ENCODE data around the gene HADH.
"Not testable (repeated sequence)": the region's sequence is repeated elsewhere in the genome, so short reads cannot be mapped to it uniquely, and the experiment has no call there.

Gene HADH

DNA sequence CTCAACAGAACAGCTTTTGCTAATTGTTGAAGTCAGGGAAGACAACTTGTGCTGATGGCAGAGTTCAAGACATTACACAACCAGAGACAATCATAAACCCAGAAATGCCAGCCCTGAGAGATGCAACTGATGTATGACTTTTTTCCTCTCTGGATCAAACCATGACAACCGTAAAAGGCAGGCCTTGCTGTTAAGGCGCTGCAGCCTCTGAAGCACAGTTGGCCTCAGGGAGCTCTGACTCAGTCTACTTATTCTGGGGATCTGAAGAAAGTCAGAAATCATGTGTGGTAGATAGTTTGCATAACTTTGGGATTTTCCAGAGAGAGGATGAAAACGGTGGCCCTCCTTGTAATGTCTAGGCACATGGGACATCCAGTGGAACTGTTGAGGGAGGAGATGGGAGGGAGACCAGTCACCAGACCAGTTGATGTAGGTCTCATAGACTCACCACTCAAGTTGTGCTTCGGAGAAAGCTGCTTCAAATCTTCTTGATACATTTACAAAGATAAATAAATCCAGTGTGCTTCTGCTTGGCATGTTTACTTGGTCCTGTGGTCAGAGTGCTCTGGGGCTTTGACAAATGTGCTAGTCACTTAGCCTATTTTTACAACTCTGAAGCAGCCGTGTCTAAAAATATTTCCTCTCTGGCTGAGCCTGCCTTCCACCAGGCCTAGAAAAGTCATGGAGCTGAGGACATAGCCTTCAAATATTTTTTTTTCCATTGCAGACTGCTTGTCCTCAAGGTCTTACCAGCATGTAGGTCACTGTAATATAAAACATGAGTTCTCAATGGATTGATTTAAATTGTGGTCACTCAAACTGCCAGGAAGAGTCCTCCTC lies 7.5 kb downstream of the HADH start:
- DNase-seq = no peak

DNA sequence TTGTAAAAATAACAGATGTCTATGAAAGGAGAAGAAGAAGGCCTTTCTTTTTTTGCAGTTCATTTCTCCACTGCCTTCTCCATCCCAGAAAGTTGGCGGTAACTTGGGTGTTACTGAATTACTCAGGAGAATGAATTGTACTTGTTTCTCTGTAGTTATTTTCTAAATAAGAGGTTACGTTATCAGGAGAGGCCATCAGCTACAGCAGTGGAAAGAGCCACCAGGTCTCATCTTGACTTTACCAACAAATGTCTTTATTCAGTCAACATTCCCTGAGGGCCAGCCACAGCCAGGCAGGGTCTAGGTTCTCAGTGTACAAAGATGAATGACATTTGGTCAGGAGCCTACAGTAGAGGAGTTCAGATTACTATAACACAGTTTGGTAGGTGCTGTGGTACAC lies 8.1 kb downstream of the HADH start:
- no peak for DNase-seq

DNA sequence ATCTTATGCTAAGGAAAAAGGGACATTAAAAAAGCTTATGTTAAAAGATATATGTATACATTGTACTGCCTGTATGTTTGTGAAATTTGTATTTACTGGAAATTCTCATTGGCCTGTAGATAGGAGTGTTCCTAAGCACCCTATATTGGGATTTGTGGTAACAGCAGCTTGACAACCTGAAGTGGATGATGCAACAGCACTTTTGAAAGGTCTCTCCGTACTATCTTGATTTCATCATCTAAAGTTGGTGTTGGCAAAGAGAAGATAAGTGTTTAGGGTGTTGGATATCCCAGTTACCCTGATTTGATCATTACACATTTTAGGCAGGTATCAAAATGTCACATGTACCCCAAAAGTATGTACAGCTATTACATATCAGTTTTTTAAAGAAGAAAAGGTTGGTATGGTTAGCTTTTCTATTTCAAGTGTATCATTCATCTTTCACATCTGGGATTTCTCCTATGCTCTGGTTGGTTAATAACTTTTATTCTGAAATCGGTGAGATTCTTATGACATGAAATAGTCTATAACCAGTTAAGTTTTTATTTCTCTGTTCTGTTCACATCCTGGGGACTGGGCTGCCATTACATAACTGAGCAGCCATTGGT lies 10.3 kb downstream of the HADH start:
- DNase-seq = no peak

DNA sequence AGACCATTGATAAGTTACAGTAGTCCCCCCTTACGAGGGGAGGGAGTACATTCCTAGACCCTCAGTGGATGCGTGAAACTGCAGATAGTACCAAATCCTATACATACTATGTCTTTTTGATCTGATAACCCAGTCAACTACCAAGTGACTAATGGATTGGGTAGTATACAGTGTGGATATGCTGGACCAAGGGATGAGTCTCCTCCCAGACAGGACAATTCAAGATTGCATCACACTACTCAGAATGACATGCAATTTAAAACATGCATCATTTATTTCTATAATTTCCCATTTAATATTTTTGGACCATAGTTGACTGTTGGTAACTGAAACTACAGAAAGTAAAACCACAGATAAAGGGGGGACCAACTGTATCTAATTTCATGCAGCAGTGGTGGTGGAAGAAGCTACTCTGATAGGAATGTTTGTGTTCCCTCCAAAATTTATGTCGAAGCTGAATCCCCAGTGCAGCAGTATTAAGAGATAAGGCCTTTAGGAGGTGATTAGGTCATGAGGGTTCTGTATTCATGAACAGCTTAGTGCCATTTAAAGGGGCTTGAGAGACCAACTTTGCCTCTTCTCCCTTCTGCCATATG lies 11.9 kb downstream of the HADH start:
- DNase-seq = no peak

DNA sequence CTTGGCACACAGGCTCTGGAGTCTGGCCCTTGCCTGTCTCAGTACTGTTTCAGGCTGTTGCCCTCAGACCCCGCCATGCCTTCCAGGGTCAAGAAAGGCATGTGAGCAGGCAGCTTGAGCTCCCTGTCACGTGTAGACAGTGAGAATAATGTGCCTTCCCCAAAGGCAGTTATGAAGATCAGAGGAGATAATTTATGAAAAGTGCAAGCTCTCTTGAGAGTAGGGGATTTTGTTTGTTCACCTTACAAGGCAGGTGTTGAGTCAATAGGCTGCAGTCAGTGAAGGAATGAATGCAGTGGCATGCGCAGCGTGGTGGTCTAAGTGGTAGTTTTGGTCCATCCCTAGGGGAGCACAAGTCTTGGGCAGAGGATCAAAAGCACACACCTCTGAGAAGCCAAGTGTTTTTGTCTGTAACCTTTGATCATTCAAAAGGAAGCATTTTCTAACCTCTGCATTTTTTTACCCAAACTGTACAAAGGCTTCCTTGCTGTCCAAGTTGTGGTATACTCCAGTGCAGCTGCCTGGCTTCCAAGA lies 14.4 kb downstream of the HADH start:
- DNase-seq = no peak

DNA sequence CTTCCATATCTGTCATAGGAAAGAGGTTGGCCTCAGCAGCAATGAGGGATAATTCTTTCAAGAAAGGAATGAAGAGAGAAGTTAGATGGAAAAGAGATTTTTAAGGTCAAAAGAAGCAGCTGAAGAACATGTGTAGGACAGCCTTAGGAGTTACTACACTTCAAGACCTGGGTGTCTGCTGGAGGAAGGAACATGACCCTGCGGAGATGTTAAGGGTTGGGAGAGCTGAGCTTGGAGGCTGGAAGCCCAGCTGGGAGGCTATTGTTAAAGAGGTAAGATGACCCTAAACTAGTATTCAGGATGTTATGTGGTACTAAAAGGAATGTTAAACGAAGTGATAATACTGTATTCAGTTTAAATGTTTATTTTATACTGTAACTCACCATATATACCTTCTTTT lies 15.0 kb downstream of the HADH start:
- no peak for DNase-seq

DNA sequence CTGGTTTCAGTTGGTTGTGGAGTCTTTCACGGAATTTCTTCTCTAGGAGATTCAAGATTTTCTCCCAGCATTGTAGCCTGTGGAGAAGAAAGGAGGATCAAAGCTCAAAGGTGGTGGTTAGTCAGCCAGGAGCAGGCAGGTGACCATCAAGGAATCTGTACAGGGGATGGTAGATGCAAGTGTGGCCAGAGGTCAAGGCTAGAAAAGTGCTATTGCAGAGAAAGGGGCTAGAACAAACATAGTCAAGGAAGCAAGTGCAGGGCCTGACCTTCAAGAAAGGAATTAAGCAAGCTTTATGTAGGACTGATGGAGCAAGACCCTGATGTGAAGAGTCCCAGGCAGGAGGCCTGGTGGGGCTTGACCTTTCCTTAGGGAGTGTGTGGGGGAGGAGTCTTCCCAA lies 16.1 kb downstream of the HADH start:
- DNase-seq = no peak

DNA sequence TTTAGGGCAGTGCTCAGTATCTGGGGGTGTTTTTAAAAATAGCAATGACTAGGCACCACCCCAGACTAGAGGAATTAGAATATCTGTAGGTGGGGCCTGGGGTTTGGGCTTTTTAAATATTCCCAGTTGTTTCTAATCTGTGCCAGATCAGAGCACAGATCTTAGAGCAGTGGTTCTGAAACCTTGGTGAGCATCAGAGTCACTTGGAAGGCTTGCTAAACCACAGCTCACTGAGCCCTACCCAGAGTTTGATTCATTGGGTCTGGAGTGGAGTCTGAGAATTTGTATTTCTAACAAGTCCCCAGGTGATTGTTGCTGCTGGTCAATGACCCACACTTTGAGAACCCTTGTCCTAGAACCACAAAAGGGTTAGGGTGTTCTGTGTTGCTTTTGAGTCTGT lies 16.7 kb downstream of the HADH start:
- no peak for DNase-seq

DNA sequence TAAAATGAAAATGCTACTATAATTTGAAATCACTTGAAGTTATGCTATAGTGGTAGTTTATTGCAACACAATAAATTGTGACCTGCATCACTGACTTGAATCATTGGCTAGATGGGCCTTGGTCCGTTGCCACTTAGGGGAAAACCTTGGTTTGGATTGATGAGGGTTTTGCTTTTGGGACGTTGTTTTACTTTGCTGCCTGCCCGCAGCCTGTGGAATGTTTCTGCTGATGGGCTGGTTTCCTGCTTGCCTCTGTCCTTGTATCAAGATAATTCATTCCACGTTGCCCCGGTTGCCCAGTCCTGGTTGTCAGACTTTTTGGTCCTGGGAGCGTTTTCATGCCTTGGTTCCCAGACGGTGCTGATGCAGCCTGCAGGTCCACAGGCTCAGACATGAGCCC lies 18.3 kb downstream of the HADH start:
- DNase-seq = no peak

DNA sequence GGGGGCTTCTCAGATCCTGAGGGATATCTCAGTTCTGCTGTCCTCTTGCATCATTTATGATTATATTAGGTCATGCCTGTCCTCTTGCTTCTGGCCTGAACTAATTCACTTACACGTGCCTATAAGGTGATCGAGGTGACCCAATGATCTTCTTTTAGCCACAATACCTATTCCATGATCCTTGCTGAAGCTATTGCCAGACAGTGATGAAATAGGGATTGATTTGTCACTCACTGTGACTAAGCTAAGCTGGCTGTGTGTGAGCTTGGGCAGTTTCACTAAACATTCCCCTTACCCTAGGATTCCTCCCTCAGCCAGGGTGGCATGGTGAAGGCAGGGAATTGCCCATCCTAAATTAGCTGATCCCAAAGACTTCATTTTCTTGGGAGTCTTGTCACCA lies 19.0 kb downstream of the HADH start:
- DNase-seq = no peak

DNA sequence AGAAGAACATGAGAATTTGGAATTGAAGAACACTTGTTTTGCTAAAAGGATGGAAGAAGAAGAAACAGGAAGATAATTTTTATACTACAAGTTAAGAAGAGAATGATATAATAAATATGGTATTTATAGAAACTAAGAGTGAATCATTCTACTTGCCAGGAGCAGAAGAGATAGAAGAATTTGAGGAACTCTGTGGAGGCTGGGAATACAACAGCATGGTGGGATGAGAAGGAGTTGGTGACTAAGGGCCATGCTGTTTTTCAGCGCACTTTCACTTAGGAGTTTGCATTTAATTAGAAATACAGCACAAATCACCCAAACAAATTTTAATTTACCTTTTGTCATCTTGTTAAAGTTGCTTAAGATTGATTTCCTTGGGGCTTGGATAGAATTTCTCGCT lies 20.5 kb downstream of the HADH start:
- no peak for DNase-seq

DNA sequence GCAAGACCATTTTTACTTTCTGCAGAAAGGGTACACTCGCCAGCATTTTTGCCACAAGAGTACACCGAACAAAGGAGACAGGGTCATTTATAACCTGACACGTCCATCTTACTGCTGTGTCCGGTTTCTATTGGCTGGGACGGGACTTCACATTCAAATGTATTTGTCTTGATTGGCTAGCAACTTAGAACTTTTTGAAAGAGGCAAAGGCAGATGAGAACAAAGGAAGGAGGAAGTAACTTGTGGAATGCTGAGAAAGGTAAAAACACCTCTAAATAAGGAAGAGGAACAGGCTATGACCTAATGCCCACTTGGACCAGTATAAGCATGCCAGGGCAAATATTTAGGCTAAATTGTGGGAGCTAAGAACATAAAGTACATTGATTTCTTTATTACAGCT lies 22.7 kb downstream of the HADH start:
- not testable (repeated sequence) for DNase-seq

DNA sequence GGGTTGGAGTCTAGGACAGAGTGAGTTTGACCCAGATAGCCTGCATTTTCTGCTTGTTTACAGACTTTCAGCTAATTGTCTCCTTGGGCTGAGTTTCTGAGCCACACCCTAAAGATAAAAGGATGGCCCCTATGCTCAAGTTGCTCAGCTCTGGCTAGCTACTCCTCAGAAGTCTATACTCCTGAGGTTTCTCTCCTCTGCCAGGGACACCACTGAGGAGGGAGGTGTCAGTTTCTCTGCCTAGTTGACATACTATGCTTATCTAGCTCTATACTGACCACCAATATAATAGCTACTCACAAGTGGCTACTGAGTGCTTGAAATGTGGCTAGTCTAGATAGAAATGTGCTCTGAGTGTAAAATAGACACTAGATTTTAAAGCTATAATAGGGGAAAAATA lies 23.6 kb downstream of the HADH start:
- DNase-seq = no peak

DNA sequence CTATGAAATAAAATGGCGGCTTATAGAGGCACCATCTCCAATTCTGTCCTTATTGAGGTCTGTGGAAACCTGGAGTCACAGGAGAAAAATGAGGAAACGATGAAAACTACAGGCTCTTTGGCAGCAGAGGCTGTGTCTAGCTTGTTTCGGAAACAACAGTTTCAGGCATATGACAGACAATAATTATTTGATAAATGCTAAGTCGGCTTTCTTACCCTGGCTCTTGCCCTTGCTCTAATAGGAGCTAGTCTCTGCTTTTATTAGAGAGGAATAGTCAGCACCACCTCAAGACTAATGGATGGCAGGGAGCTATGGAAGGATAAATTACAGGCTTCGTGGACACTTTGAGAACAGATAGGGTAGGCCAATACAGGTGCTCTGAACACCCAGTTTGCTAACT lies 24.3 kb downstream of the HADH start:
- DNase-seq = no peak

DNA sequence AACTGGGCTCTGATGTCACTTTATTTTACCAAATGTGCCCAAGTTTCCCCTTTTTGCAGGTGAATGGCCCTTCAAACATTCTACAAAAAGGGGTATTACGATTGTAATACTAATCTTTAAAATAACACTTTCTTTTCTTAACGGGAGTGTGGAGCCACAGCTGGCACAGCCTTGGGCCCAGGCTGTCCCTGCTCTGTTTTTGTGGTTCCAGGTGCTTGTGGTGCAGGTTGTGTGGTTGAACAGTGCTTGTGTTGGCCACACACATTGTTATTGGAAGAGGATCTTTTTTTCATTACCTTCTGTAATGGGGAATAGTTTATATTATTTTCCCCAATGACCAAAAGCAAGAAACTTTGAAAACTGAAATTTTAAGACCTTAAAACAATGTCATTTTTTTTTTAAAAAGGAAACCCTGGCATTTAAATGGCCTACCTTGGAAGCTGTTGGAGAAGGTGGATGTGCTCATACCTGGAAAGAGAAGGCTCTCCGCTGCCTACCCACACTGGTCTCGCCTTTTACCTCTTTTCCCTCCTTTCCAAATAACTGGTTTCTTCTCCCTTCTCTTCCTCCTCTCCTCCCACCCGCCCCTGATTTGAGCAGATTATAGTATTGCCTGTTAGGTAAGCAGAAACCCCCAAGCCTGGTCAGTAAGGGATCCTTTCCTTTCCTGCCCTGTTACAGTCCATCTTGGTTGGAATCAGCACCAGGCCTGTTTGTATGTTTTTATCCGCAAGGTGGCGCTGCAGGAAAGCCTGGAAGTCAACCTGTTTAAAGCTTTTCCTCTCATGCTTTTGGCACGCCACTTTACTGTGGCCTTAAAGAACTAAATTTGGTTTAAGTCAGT lies 28.6 kb downstream of the HADH start:
- DNase-seq = peak; percentile 68

DNA sequence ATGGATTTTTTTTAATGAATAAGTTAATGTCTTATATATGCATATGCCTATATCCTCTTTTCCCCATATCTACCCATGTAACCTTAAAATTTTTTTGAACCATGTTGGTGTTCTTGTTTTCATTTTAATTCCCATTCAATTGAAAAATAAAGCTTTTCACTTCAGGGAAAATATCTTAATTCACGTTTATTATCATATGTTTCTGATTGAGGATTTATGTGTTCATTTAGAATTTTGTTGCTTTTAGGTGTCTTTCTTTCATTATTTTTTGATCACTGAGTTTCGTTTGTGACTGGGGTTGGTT lies 29.1 kb downstream of the HADH start:
- no peak for DNase-seq

DNA sequence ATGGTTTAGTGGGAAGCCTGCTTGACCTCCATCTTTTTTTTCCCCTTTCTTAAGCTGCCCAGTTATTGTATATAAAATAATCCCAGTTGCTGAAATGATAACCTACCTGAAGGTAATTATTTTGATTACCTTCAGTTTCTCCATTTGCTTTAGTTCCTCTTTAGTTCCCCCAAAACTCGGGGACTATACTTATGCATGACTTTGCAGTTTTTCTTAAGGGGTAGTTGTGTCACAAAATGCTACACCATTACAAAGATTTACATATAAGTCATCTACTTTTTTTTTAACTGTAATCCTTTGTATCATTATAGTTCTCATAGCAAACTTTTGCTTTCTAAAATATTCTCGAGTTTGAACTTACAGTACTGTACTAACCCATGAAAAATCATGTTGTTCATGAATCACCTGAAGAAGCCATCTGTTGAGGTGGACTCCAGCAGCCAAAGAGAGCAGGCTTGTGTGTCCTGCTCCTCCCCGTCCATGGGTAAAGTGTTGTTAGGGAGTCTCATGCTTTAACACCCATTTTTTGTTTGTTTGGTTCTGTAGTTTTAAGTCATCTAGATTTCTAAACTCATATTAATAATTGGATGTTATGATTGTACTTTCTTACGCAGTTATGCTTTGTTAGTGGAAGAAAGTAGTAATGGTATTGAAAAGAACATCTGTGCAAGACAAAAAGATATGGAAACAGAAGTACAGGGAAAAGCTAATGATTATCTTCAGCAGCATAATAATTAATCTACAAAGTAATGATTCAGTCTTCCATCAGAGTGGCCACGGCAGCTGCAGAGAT lies 34.6 kb downstream of the HADH start:
- DNase-seq = no peak

DNA sequence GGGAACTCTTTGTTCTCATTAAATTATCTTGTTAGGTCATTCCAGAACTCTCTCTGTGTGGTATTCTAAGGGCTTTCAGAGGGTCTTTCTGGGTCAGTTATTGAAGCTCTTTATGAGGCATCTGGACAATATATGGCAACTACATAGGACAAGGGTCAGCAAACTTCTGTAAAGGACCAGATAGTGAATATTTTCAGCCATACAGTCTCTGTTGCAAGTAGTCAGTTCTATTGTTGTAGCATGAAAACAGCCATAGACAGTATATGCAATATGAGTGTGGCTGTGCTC lies 35.1 kb downstream of the HADH start:
- no peak for DNase-seq

DNA sequence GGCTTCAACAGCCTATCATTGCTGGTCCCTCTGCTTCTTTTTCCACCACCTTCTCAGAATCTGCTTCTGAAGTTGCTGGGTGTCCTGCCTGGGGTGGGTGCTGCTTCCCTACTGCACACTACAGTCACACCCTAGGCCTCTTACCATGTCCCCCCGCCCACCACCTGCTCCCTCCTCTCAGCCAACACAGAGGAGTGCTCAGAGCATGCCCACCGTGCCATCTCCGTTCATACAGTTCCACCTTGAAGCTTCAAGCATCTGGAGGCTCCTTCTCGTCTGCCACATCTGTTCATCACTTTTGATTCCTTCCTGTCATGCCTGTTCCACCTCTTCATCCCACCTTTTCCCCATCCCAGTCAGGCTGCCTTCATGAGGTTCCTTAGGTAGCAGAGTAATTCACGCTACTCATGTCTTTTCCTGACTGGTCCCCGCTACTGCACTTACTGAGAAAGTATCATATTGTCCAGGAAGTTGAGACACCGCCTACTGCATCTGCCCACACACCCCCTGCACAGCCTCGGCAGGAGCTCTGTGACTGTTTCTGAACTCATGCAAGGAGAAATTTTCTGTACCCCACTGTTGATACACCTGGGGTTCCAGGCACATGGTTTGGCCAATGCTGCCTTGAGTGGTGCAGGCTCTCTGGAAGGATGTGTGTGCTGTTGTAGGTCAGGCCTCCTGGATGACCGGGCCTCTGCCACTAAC lies 39.5 kb downstream of the HADH start:
- DNase-seq = no peak

DNA sequence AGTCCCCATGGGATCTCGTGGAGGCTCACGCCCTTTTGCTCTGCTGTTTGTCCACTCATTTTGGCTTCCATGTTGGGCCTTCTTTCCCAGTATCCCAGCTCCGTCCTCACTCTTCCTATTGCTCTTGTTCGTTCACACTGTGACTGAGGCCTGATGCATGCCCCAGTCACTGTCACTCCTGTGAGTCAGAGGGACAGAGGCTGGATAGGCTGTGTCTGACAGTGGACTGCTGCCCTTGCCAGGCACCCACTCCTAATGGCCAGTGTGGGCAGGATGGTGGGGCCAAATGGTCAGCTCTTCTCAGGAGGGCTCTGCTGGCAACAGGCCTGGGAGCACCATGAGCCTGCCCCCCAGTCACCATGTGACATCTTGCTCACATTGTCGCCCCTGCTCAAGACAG lies 40.0 kb downstream of the HADH start:
- DNase-seq = no peak

DNA sequence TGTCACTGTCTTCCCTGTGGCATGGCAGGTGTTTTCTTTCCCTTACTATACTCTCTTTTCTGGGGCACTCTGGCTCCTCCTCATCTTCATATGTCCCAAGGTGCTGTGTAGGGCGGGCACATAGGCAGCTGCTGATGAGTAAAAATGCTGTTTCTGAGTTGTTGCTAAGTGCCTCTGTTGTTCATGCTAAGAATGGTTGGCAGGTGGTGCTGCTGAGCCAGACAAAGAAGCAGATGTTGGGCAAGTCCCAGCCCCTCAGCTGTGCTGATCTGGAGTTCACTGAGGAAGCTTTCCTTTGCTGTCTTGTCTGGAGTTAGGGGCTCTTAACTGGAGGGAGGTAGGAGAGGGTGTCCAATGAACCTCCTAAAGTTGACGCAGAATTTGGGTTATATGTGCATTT lies 40.6 kb downstream of the HADH start:
- DNase-seq = peak; percentile 69

DNA sequence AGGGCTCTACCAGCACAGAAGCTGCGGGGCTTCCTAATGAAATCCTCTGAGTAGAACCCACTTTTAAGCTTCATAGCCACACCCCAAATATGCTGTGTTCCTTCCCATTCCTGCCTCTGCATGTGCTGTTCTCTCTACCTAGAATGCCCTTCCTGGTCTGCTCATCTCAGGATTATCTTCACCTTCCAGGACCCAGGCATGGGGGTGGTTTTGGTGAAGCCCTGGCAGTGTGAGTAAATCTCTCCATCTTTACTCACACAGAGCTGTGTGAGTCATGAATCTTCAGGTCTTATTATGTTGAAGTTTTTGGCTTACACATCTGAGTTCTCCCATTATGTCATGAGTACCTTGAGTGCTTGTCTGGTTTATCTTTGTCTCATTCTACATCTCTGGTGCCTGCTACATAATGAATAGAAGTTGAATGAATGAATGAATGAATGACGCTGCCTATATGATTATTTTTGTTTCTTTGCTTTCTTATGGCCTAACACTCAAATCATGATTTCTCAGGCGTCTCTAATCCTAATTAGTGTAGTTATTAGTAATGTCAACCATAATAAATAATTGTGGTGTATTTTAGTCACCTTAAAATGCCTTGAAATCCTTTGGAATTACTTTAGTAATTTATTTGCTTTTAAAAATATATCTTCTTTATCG lies 41.9 kb downstream of the HADH start:
- no peak for DNase-seq
